ENCODE measurements around the gene SCCPDH. TPM values are rescaled to one million over a fixed set of nuclear protein-coding genes. Genes with fewer than 3 reads are reported as not detected.
A peak's percentile ranks its signal among the peaks of the same experiment; 100 is the strongest.
"Not testable (repeated sequence)": the region's sequence is repeated elsewhere in the genome, so short reads cannot be mapped to it uniquely, and the experiment has no call there.

SCCPDH gene
- total RNA-seq, 1 donor from 2014 or later, result 8.6 TPM

GRCh38 chr1:246711548-246712003 lies 12.6 kb upstream of the SCCPDH start:
- Histone ChIP-seq H3K27me3 (no peaks in the 10 kb centered on the region), H3K9me3 (no peaks in the 10 kb centered on the region), H3K4me1 (no peaks in the 10 kb centered on the region), H3K36me3 (no peaks in the 10 kb centered on the region), H3K4me3 (no peak overlapping the region), H3K27ac (no peak overlapping the region)
- no peak for DNase-seq (ENCODE audit: low spot score in 2 of 2)
- TF ChIP-seq, protein P1, sequence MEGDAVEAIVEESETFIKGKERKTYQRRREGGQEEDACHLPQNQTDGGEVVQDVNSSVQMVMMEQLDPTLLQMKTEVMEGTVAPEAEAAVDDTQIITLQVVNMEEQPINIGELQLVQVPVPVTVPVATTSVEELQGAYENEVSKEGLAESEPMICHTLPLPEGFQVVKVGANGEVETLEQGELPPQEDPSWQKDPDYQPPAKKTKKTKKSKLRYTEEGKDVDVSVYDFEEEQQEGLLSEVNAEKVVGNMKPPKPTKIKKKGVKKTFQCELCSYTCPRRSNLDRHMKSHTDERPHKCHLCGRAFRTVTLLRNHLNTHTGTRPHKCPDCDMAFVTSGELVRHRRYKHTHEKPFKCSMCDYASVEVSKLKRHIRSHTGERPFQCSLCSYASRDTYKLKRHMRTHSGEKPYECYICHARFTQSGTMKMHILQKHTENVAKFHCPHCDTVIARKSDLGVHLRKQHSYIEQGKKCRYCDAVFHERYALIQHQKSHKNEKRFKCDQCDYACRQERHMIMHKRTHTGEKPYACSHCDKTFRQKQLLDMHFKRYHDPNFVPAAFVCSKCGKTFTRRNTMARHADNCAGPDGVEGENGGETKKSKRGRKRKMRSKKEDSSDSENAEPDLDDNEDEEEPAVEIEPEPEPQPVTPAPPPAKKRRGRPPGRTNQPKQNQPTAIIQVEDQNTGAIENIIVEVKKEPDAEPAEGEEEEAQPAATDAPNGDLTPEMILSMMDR (IDR thresholded peaks at IDR 0.05), result no peak
- intact Hi-C loops (cut with DNase I), result no loop called here

DNA sequence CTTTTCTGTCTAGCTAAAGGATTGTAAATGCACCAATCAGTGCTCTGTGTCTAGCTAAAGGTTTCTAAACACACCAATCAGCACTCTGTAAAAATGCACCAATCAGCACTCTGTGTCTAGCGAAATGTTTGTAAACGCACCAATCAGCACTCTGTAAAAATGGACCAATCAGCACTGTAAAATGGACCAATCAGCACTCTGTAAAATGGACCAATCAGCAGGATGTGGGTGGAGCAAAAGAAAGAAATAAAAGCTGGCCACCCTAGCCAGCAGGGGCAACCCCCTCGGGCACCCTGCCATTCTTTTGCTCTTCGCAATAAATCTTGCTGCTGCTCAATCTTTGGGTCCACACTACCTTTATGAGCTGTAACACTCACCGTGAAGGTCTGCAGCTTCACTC lies 11.8 kb upstream of the SCCPDH start:
- DNase-seq (ENCODE audit: low spot score in 2 of 2); H3K36me3 ChIP-seq; H3K4me1 ChIP-seq; H3K27ac ChIP-seq; H3K9me3 ChIP-seq; H3K27me3 ChIP-seq; intact Hi-C loops (cut with DNase I); H3K4me3 ChIP-seq: not testable (repeated sequence)

DNA sequence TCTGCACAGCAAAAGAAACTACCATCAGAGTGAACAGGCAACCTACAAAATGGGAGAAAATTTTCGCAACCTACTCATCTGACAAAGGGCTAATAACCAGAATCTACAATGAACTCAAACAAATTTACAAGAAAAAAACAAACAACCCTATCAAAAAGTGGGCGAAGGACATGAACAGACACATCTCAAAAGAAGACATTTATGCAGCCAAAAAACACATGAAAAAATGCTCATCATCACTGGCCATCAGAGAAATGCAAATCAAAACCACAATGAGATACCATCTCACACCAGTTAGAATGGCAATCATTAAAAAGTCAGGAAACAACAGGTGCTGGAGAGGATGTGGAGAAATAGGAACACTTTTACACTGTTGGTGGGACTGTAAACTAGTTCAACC lies 4.8 kb upstream of the SCCPDH start:
- H3K9me3 ChIP-seq; H3K36me3 ChIP-seq; H3K27me3 ChIP-seq; DNase-seq (ENCODE audit: low spot score in 2 of 2); intact Hi-C loops (cut with DNase I); H3K4me3 ChIP-seq; H3K27ac ChIP-seq; H3K4me1 ChIP-seq: not testable (repeated sequence)

GRCh38 chr1:246720814-246721213 lies 3.4 kb upstream of the SCCPDH start:
- H3K4me3 ChIP-seq; H3K4me1 ChIP-seq; H3K9me3 ChIP-seq; intact Hi-C loops (cut with DNase I); H3K36me3 ChIP-seq; H3K27ac ChIP-seq; DNase-seq (ENCODE audit: low spot score in 2 of 2); H3K27me3 ChIP-seq: not testable (repeated sequence)

DNA sequence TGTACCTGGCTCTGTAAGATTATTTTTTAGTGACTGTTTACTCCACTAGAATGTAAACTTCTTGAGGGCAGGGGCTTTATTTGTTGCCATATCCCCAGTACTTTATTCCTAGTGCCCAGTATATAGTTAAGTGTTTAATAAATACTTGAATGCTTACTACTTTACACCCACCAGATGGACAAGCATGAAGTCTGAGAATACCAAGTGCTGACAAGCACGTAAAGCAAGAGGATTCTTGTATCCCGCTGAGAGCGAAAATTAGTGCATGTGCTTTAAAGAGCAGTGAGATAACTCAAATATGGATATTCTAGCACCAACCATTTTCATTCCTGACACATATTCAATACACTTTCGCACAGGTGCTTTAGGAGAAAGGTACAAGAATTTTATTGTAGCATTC lies 1.5 kb upstream of the SCCPDH start:
- no peak for DNase-seq (ENCODE audit: low spot score in 2 of 2)
- Histone ChIP-seq H3K36me3 (peaks cover 2 to 4% of the 10 kb centered on the region in 2 donors), H3K9me3 (no peaks in the 10 kb centered on the region), H3K27ac (no peak overlapping the region), H3K4me3 (no peak overlapping the region), H3K27me3 (no peaks in the 10 kb centered on the region), H3K4me1 (peaks cover 0 to 7% of the 10 kb centered on the region in 2 donors)
- TF ChIP-seq, protein P1 (IDR thresholded peaks at IDR 0.05), result no peak
- intact Hi-C loops (cut with DNase I), result no loop called here

DNA sequence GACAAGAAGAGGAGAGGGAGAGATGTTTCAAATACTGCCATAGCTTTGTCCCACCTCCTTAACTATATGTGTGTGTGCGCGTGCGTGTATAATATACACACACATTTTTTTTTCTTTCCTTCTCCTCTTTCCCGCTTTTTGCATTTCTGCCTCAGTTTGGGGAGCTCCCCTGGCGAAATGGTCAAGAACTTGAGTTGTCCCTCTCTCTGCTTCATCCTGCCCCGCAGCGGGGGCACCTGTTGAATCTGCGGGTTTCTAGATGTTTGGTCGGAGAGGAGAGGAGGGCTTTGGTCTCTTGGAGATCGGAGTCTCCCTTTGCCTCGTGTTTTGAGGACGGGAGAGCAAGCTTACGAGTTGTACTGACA lies 504 bp downstream of the SCCPDH start:
- H3K9me3 ChIP-seq, result no peaks in the 10 kb centered on the region
- peaks cover 17 to 21% of the 10 kb centered on the region in 2 donors for H3K36me3 ChIP-seq
- peak overlapping the region; percentile 74 to 79 for H3K27ac ChIP-seq
- intact Hi-C loops (cut with DNase I), result no loop called here
- H3K4me1 ChIP-seq, result peaks cover 0 to 7% of the 10 kb centered on the region in 2 donors
- H3K4me3 ChIP-seq, result peak overlapping the region; percentile 79 to 96
- H3K27me3 ChIP-seq, result no peaks in the 10 kb centered on the region
- no peak for DNase-seq (ENCODE audit: low spot score in 2 of 2)
- TF ChIP-seq, protein P1 (IDR thresholded peaks at IDR 0.05), result no peak

DNA sequence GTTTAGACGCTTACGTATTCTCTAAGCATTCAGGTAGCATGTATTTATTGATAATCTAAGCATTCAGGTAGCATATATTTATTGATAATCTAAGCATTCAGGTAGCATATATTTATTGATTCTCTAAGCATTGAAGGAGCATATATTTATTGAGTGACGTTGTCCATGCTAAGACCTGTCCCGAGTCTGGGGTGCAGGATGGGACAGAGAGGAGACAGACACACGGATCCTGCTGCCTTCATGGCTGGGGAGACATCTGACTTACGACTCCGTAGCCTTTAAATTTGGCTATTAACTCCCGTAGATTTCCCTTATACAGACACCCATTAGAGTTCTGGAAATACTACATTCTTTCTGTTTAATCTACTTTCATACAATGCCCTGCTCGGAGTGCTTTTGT lies 982 bp downstream of the SCCPDH start:
- intact Hi-C loops (cut with DNase I), result no loop called here

More for the DNA sequence above, 982 bp downstream of the SCCPDH start:
- Histone ChIP-seq H3K4me3 (peak overlapping the region in 1 of 2 donors; percentile 79), H3K36me3 (peaks cover 20 to 26% of the 10 kb centered on the region in 2 donors), H3K27me3 (no peaks in the 10 kb centered on the region), H3K9me3 (no peaks in the 10 kb centered on the region), H3K4me1 (peaks cover 0 to 7% of the 10 kb centered on the region in 2 donors), H3K27ac (peak overlapping the region; percentile 74 to 79)
- TF ChIP-seq, protein P1 (IDR thresholded peaks at IDR 0.05), result no peak
- DNase-seq (ENCODE audit: low spot score in 2 of 2), result no peak
